ENCODE measurements around the gene PRSS33.

Gene PRSS33

GRCh38 chr16:2757344-2757743, 30.0 kb downstream of the PRSS33 start:
- no peak for DNase-seq

GRCh38 chr16:2756288-2757015, 30.9 kb downstream of the PRSS33 start:
- no peak for DNase-seq

GRCh38 chr16:2755158-2755557, 32.2 kb downstream of the PRSS33 start:
- DNase-seq, result no peak

GRCh38 chr16:2753733-2754020, 33.7 kb downstream of the PRSS33 start:
- no peak for DNase-seq

GRCh38 chr16:2752850-2753732, 34.3 kb downstream of the PRSS33 start:
- peak; percentile 9 for DNase-seq

- peak; percentile 72 for DNase-seq
Measured at GRCh38 chr16:2752035-2752849, 35.1 kb downstream of the PRSS33 start, which contains the start of gene SRRM2. Gene SRRM2, plus strand, starts transcription at chr16:2752638. Its CDS starts 3,727 bp downstream, at chr16:2756365.

GRCh38 chr16:2751577-2752034, 35.8 kb downstream of the PRSS33 start:
- DNase-seq, result peak; percentile 36

- no peak for DNase-seq
Measured at GRCh38 chr16:2749936-2750335, 37.4 kb downstream of the PRSS33 start.

GRCh38 chr16:2749476-2749875, 37.9 kb downstream of the PRSS33 start:
- no peak for DNase-seq

GRCh38 chr16:2748757-2749455, 38.5 kb downstream of the PRSS33 start:
- DNase-seq, result no peak

- no peak for DNase-seq
Measured at GRCh38 chr16:2745961-2746360, 41.4 kb downstream of the PRSS33 start.

GRCh38 chr16:2745116-2745890, 42.1 kb downstream of the PRSS33 start:
- no peak for DNase-seq

- no peak for DNase-seq
Measured at GRCh38 chr16:2744711-2745110, 42.6 kb downstream of the PRSS33 start.

GRCh38 chr16:2743007-2743810, 44.2 kb downstream of the PRSS33 start:
- DNase-seq, result no peak

GRCh38 chr16:2742323-2743006, 44.9 kb downstream of the PRSS33 start:
- DNase-seq, result no peak

GRCh38 chr16:2741168-2741567, 46.2 kb downstream of the PRSS33 start:
- DNase-seq, result no peak

- DNase-seq, result no peak
Measured at GRCh38 chr16:2740476-2740875, 46.9 kb downstream of the PRSS33 start.

GRCh38 chr16:2739625-2740430, 47.5 kb downstream of the PRSS33 start:
- no peak for DNase-seq

- DNase-seq, result no peak
Measured at GRCh38 chr16:2738615-2739014, 48.7 kb downstream of the PRSS33 start.

Measured in NCI-H748 treated with DMSO at 0.1 percent for 48 hours (cell line).